Activated CD8-positive, alpha-beta memory T cell treated with anti-CD3 and anti-CD28 coated beads for 24 hours (primary cell): ENCODE results near the gene RAF1.
"Not testable (repeated sequence)": the region's sequence is repeated elsewhere in the genome, so short reads cannot be mapped to it uniquely, and the experiment has no call there.

Experiments
- DNase-seq: peaks from one replicate; pipeline ENCODE4 v3.0.0-alpha.2; 2020

RAF1 gene

DNA sequence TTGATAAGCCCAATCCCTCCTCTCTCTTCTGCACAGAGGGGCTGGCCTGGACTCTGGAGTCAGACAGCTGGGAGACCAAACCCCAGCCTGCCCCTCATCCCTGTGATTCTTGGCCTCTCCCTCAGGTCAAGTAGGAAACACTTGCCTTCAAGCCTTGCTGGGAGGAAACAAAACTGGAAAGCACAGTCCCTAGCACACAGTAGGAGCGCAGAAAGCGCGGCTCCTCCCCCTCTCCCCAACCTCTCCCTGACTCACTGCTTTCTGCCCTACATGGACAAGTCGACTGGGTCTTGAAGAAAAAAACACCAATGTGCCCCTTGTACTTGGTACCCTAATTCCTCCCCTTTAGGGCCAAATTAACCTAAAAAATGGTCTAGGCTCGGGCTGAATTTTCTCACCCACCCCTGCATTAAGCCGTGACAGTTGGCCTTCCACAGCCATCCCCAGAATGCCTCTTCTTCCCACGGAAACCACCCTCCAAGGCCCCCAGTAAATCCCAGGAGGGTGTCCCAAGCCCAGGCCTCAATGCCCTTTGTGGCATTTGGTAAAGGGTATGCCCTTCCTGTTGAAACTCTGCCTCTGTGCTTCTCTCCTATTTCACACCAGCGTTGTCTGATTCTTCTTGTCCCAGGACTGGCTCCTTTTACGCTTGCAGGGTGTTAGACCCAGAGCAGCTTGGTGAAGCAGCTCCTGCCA is 11.3 kb upstream of the RAF1 start:
- DNase-seq, result no peak

- not testable (repeated sequence) for DNase-seq
Measured at GRCh38 chr3:12673956-12674736, 10.2 kb upstream of the RAF1 start.

- DNase-seq, result no peak
Measured at GRCh38 chr3:12671120-12671450, 7.2 kb upstream of the RAF1 start.

DNA sequence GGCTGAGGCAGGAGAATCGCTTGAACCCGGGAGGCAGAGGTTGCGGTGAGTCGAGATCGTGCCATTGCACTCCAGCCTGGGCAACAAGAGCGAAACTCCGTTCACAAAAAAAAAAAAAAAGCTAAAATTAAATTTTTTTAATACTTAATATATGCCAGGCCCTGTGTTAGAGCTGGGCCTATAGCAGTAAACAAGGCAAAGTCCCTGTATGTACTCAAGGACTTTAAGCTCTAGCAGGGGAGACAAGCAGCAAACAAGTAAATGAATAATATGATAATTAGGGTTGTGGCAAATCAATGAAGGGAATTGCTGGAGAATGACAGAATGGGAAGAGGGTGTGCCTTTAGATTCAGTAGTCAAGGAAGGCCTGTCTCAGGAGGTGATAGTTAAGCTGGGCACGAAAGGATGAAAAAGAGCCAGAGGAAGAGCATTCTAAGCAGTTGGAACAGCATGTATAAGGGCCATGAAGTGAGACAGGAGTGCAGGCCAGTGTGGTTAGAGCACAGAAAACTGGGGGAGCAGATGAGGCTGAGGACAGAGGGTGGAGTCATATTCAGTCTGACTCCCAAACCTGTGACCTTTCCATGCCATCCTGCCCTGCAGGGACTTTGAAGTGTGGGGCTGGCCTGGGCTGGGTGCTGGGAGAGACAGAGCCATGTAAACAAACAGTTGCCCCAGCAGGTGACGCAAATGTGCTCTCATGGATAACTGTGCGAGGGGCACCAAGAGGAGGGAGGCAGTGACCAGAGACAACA is 6.6 kb upstream of the RAF1 start:
- DNase-seq, result no peak

DNA sequence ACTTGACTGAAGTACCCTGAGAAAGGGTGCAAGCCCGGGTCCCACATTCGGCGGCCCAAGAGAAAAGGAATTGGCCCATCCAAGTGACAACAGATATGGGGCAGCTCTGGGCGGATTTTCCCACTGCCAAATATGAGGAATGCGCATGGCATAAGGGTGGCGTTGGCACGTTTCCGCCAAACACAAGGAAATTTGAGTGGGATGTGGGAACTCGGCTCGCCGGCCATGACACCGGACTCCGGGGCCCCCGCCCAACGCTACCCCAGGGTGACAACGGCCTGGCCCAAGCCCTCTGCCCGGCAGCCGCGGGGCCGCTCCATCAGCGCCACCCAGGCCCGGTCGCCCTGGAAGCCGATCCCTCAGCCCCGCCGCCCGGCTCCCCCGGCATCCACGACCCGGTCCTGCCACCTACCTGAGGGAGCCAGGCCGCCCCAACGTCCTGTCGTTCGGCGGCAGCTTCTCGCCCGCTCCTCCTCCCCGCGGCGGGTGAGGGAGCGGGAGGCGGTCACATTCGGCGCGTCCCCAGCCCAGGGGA is 449 bp downstream of the RAF1 start:
- DNase-seq, result no peak

- DNase-seq, result peak; percentile 72
Measured at GRCh38 chr3:12662593-12663400, 1.1 kb downstream of the RAF1 start.

- DNase-seq, result no peak
Measured at GRCh38 chr3:12661926-12662592, 1.9 kb downstream of the RAF1 start.

DNA sequence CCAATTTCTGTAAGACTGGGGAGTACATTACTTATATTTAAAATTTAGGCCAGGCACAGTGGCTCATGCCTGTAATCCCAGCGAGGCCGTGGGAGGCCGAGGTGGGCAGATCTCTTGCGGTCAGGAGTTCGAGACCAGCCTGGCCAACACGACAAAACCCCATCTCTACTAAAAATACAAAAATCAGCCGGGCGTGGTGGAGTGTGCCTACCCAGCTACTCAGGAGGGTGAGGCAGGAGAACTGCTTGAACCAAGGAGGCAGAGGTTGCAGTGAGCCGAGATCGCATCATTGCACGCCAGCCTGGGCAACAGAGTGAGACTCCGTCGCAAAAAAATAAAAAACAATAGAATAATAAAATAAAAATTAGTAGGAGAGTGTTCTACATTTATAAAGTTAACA is 2.5 kb downstream of the RAF1 start:
- DNase-seq, result not testable (repeated sequence)

- DNase-seq, result no peak
Measured at GRCh38 chr3:12660196-12660595, 3.7 kb downstream of the RAF1 start.

DNA sequence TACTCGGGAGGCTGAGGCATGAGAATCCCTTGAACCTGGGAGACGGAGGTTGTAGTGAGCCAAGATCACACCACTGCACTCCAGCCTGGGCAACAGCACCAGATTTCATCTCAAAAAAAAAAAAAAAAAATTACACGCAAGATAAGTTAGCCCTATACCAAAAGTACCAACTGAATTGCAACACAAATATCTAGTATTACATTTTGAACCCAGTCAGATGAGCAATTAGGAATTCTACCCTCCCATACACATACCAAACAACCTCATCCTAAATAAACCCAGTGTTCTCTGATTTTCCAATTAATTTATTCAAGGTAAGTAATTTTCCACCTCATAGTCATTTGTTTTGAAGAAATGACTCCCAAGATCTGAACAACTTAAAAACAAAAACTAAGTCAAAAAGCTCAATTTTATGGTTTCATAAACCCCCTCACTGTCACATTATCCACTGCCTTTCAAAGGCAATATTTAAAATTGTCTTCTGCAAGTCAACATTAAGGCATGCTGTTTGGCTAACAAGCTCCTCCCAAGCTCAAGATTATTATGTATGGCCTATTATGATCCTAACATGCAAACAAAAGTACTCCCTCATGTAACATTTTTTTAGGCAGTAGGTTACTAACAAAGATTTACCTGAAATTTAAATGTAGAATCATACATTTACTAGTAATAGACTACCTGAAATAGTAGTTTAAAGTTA is 4.5 kb downstream of the RAF1 start:
- DNase-seq, result no peak

- no peak for DNase-seq
Measured at GRCh38 chr3:12658593-12659058, 5.3 kb downstream of the RAF1 start.

DNA sequence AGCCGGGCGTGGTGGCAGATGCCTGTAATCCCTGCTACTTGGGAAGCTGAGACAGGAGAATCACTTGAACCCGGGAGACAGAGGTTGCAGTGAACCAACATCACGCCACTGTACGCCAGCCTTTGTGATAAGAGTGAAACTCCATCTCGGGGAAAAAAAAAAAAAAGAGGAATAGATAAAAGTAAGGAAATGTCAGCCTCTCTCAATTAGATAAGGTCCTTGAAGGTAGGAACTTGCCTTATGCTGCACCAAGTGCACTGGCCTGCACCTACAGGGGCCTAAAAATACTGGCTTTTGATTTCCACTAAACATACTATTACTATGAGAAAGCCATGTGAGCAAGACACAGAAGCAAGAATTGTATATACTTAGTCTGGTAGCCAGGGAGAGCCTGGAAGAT is 7.1 kb downstream of the RAF1 start:
- no peak for DNase-seq

GRCh38 chr3:12656193-12656592 is 7.7 kb downstream of the RAF1 start:
- DNase-seq, result no peak

GRCh38 chr3:12655701-12656100 is 8.2 kb downstream of the RAF1 start:
- no peak for DNase-seq

DNA sequence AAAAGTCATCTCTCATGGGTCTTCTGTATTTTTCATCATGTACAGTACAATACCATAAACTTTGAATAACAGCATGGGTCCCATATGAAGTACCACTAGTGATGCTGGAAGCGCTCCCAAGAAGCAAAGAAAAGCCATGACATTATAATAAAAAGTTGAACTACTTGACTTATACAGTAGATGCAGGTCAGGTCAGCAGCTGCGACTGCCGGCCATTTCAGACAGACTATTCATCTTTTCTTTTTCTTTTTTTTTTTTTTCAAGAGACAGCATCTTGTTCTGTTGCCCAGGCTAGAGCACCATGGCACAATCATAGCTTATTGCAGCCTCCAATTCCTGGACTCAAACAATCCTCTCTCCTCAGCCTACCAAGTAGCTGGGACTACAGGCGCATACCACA is 10.2 kb downstream of the RAF1 start:
- no peak for DNase-seq

DNA sequence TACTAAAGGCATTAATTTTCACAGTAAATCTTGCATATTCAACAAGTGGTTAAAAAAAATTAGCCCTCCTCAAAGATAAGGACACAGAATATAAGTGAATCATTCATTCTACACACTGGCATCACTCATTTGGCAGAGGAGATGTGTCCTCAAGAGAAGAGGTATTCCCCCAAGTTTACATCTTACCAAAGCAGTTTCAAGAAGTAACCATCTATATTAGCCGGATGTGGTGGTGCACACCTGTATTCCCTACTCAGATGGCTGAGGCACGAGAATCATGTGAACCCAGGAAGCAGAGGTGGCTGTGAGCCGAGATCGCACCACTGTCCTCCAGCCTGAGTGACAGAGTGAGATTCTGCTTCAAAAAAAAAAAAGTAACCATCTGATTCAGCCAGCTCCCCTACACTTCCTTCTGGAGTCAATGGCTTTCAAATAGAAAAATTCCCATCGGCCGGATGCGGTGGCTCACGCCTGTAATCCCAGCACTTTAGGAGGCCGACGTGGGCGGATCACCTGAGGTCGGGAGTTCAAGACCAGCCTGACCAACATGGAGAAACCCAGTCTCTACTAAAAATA is 15.4 kb downstream of the RAF1 start:
- DNase-seq, result no peak

- DNase-seq, result no peak
Measured at GRCh38 chr3:12644331-12644937, 19.5 kb downstream of the RAF1 start.

DNA sequence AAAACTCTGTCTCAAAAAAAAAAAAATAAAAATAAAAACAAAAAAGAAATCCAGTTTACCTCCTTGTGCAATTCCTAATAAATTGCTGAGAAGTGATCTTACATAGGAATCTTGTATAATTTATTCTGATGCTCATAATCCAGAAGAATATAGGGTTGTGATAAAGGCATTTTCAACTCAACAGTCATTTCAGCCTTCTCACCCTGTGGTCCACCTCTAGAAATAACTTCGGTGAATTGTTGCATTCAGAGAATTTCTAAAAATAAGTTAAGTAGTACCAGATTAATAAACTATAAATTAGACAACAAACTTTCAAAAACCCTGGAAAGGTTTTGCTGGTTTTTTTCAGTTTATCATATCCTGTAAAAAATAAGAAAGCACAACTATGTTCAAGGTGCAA is 20.2 kb downstream of the RAF1 start:
- no peak for DNase-seq

- DNase-seq, result no peak
Measured at GRCh38 chr3:12643010-12643380, 20.9 kb downstream of the RAF1 start.

DNA sequence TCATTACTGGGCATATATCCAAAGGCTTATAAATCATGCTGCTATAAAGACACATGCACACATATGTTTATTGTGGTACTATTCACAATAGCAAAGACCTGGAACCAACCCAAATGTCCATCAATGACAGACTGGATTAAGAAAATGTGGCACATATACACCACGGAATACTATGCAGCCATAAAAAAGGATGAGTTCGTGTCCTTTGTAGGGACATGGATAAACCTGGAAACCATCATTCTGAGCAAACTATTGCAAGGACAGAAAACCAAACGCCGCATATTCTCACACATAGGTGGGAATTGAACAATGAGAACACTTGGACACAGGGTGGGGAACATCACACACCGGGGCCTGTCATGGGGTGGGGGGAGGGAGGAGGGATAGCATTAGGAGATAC is 23.1 kb downstream of the RAF1 start:
- not testable (repeated sequence) for DNase-seq

DNA sequence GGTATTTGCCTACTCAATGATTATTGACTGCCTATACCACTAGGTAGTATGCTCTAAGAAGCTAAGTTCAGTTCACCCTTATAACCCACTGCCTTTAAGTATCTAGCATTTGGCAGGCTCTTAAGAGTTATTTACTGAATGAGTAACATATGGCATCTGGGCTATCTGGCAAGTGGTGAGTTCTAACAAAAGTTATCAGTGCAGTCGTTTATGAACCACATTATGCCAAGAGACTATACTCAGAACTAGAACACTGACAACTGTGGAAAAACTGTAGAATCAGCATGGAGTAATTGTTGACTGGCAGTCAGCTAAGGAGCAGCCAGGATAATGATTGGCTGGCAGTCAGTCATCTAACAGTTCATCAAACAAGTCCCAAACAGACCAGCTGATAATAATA is 25.8 kb downstream of the RAF1 start:
- DNase-seq, result no peak
